GM12891 (cell line): ENCODE data around the gene RASGRF2.

Experiments
- PAX5 ChIP-seq: IDR thresholded peaks from 2 replicates; pipeline ENCODE4 v1.6.1; 2011; ENCODE audit warnings: low read length, moderate library complexity, mild to moderate bottlenecking; ENCODE audit not compliant: insufficient read depth, severe bottlenecking
- POLR2A ChIP-seq: IDR thresholded peaks from 2 replicates; pipeline ENCODE4 v1.6.1; 2011; ENCODE audit warnings: low read depth, low read length, control low read depth
- POLR2AphosphoS5 ChIP-seq: IDR thresholded peaks from 2 replicates; pipeline ENCODE4 v1.6.1; 2011; ENCODE audit warnings: low read depth, low read length, control low read depth
- TAF1 ChIP-seq: IDR thresholded peaks from 2 replicates; pipeline ENCODE4 v1.6.1; 2011; ENCODE audit warnings: low read depth, low read length, control low read depth

DNA sequence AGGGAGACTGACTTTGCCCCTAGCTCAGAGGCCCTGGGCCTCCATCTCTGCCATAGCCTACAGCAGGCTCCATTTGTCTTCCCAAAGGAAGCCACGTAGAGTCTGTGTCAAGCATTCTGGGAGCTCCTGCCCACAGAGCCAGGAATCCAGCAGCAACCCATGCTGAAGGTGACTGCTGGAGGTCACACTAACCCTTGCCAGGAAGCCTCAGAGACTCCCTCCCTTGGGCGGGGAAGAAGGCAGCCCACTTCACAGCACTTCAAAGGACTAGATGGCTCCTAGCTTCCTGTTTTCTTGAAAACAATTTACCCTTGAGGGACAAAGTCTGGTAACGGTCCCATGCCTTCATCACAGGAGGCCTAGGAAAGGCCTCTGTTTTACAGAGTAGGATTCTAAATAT, 274.6 kb downstream of the RASGRF2 start:
- TF ChIP-seq POLR2A = no peak
- no peak for TF ChIP-seq POLR2AphosphoS5
- TF ChIP-seq TAF1 = no peak
- no peak for TF ChIP-seq PAX5
